CD1c-positive myeloid dendritic cell (primary cell): ENCODE results near the gene PDK1.
"Not testable (repeated sequence)": the region's sequence is repeated elsewhere in the genome, so short reads cannot be mapped to it uniquely, and the experiment has no call there.

Experiments
- DNase-seq: peaks from one replicate; pipeline ENCODE4 v3.0.0-alpha.2; 2016; ENCODE audit errors: extremely low spot score

Gene PDK1

DNA sequence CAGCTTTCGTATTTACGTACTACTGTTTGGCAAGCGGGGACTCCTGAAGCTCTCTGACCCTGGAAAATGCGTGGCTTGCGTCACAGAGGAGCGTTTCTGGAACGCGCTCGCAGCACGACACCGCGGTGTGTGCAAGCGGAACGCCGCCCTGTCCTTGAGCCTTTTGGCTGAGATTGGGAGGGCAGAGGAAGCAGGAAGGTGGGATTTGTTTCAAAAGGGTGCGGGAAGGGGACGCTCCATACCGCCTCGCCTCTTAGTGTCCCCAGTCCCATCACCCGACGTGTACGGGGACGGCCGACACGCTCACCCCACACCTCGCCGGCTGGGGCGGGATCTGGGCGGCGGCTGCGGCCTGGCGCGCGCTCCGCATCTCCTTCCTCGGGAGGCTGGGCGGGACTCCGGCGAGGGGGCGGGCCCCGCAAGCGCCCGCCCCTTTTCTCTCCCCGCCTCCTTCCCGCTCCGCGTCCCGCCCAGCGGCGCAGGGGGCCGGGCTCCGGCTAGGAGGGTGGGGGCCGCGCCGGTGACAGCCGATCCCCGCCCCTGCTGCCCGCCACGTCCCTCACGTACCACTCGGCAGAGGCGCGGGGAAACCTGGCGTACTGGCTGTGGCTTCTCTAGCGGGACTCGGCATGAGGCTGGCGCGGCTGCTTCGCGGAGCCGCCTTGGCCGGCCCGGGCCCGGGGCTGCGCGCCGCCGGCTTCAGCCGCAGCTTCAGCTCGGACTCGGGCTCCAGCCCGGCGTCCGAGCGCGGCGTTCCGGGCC is at the start of gene PDK1:
PDK1 (plus strand) TSS at position 569 of the 762 bp plus-strand sequence; CDS start at position 630, 61 bp downstream.
- DNase-seq, result peak; percentile 96

- DNase-seq, result no peak
These were observed 48.7 kb upstream of the PDK1 start for GRCh38 chr2:172507199-172507598.

GRCh38 chr2:172510088-172510487 is 45.8 kb upstream of the PDK1 start:
- DNase-seq, result peak; percentile 48

DNA sequence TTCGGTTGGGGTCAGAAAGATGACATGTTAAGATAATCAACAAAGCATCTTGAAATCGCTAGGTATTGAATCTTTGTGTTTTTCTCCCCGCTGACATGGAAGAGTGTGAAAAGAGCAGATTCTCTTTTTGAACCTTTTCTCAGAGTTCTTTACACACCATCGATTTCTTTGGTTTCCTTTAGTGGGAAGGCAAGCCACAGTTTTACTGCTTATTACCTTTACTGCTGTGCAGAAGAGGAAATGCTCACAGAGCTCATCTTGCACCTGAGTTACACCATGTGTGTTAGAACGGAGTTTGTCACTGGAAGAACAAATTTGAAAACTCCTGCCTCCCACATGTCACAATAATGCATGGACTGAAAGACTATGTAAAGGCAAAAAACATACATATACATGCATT is 45.3 kb upstream of the PDK1 start:
- no peak for DNase-seq

GRCh38 chr2:172512810-172513523 is 42.9 kb upstream of the PDK1 start:
- no peak for DNase-seq

- DNase-seq, result peak; percentile 16
These were observed 42.4 kb upstream of the PDK1 start for GRCh38 chr2:172513524-172513900.

DNA sequence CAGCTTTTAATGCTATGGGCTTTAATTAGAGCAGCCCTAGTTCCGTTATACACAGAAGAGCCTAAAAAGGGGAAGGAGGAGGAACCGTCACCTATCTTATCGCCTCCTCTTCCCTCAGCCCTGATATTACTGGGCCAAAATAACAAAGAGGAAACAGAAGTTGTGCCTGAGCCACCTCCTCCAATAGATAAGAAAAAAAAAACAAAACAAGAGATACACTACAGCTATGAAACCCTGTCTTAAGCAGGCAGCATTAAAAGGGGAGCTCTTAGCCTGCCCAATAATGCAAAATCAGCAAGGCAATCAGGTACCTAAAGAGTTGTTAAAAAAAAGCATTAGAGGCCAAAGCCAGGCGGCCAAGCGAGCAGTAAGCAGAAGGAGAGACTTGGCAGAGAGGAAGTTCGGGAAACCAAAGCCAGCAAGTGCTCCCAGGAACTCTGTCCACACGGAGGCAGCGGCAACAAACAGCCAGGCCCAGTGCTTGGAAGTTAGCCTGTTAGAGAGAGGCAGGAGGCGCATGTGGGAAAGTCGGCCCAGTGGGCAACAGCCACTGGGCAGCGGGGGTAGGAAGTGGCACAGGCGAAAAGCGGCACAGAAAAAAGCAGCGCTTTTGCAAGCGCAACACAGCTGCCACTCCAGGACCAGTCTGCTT is 41.8 kb upstream of the PDK1 start:
- DNase-seq, result peak; percentile 66

DNA sequence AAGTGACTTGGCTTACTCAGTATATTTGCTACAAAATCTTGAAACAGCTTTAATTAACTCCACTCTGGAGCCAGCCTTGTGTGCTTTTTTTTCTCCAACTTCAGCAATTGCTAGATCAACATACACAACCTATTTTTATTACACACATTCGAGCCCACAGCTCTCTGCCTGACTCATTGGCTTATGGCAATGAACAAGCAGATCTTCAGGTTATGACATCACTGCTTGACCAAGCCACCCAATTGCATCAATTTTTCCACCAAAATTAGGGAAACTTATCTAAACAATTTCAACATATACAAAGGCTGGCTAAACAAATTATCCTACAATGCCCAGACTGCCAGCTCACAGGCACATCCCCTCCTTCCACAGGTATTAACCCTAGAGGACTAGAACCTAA is 39.6 kb upstream of the PDK1 start:
- DNase-seq, result peak; percentile 72

DNA sequence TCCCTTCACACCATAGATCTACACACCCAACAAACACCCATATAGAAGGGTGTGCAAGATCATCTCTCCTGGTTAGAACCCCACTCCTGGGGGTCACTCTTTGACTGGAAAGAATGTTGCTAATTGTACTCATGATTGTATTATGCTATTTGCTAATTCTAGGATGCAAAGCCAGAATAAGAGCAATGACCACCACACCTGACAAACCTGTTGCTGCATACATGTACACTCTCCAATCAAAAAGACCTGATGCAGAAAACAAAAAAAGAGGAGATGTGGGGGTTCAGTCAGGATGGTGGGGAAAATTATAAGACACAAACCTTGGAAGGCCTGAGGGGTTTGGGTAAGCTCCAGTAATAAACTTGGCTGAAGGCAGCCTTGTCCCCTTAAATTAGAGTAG is 36.9 kb upstream of the PDK1 start:
- DNase-seq, result no peak

DNA sequence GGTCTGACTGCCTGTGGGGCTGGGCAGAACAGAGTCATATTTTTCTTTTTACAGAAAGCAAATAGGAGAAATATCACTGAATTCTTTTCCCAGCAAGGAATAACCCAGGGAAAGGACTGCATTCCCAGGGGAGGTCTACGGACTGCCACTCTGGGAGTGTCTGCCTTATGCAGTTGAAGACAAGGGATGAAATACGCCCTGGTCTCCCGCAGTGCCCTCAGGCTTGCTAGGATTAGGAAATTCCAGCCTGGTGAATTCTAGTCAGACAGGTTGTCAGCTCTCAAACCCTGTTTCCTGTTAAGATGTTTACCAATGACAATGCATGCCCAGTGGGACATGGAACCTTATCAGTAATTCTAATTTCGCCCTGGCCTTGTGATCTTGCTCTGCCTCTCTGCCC is 30.3 kb upstream of the PDK1 start:
- no peak for DNase-seq

DNA sequence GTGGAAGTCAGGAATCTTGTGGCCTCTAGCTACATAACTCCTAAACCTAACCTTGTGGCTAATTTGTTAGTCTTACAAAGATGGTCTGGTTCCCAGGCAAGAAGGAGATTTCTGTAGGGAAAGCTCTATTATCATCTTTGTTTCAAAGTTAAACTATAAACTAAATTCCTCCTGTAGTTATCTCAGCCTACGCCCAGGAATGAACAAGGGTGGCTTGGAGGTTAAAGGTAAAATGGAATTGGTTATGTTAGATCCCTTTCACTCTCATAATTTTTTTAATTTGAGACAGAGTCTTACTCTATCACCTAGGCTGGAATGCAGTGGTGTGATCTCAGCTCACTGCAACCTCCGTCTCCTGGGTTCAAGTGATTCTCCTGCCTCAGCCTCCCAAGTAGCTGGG is 24.6 kb upstream of the PDK1 start:
- DNase-seq, result no peak

GRCh38 chr2:172532461-172532860 is 23.4 kb upstream of the PDK1 start:
- DNase-seq, result not testable (repeated sequence)

- no peak for DNase-seq
These were observed 22.2 kb upstream of the PDK1 start for GRCh38 chr2:172533687-172534086.

DNA sequence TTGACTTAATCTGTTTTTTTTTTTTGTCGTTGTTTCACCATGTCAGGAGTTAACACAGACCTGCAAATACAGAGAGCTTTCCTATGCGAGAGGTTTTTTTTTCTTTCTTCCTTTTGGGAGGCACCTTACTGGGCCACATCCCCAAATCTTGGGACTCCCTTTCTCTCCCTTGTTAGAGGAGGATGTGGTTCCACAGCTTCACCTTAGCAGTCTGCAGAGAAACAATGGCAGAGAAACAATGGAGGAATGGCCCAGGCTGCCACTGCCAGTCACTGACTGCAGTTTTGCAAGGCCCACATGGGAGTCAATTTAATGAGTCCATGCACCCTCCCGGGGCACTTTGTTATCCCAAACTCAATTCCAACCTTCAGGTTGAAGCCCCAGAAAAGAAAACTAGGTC is 20.8 kb upstream of the PDK1 start:
- no peak for DNase-seq

DNA sequence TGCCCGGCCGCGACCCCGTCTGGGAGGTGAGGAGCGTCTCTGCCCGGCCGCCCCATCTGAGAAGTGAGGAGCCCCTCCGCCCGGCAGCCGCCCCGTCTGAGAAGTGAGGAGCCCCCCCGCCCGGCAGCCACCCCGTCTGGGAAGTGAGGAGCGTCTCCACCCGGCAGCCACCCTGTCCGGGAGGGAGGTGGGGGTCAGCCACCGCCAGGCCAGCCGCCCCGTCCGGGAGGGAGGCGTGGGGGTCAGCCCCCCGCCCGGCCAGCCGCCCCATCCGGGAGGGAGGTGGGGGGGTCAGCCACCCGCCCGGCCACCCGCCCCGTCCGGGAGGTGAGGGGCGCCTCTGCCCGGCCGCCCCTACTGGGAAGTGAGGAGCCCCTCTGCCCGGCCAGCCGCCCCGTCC is 18.0 kb upstream of the PDK1 start:
- DNase-seq, result not testable (repeated sequence)

DNA sequence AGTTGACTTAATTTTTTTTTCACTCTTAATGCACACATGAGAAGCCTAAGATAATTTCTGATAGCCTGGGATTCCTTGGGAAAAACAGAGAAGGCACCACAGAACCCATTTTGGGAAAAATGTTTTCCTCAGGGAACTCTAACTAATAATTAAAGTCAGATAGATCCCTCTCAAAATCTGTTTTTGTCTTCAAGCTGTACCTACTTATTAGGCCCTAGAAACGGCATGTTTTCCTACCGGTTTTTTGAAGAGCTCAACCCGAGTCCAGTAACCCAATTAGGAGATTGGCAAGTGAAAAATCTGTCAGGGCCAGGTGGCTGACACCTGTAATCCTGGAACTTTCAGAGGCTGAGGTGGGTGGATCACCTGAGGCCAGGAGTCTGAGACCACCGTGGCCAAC is 16.1 kb upstream of the PDK1 start:
- no peak for DNase-seq

DNA sequence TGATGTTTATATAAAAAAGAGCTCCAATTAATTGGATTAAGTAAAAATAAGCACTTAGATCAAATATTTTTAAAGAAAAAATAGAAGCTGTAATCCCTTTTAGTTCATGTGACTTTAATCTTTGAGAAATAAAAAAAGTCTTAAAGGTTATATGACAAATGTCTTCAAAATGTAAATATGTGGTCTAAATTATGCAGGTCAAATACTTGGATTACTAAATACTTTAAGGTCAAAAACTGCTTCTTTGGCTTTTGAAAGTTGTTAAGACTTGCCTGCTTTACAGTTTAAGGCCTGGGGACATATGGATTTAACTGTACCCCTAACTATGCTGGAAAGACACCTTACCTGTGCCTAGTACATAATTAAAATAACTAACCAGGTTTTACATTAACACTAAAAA is 15.5 kb upstream of the PDK1 start:
- DNase-seq, result no peak

DNA sequence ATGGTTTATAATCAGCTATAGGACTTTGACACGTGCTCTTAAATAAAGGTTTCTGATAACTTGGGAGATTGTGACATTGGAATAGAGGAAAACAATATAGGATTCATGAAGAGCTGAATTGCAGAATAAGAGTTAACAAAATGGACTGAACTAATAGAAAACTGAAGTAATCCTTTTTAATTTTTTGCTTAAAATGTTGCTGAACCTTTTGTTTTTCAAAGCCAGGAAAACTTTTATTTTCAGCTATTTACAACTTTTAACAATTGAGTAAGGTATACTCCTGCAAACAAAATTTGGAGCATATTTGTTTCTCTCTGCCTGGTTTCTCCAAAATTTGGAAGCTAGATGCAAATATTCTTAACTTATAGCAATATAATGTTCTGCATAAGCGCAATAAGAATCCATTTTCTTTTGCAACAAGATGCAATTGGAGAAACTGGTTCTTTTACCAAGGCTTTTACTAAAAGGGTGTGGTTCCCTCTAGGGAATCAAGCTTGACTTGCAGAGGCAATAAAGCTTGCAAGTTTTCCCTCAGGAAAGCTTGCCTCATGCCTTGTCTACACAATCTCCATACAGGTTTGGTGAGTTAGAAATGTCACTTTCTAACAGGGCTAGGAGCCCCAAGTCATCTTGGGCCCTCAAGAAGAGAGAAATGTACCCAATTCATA is 10.3 kb upstream of the PDK1 start:
- no peak for DNase-seq

GRCh38 chr2:172549131-172549530 is 6.8 kb upstream of the PDK1 start:
- DNase-seq, result no peak

DNA sequence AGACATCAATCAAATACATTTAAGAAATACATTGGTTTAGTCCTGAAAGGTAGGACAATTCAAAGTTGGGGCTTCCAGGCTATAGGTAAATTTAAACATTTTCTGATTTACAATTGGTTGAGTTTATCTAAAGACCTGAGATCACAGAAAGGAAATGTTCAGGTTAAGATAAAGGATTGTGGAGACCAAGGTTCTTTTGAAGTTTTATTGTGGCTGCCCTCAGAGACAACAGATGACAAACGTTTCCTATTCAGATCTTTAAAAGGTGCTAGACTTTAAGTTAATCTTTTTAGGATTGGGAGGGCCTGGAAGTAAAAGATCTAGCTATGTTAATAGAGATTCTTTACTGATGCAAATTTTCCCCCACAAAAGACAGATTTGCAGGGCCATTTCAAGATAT is 6.1 kb upstream of the PDK1 start:
- DNase-seq, result not testable (repeated sequence)

DNA sequence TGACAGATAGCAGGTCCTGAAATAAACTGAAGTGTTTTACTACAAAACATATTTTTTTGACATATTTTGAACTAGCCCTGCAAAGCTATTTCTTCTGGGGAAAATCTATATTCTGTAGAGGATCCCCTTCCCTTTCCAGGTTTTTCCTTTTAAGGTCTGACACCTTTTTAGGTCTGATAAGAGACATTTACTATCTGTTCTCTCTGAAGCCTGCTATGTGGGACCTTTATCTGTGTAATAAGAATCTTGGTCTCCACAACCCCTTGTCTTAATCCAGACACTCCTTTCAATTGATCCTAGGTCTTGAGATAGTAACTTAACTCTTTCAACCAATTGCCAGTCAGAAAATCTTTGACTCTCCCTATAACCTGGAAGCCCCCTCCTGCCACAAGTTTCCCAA is 5.5 kb upstream of the PDK1 start:
- no peak for DNase-seq

DNA sequence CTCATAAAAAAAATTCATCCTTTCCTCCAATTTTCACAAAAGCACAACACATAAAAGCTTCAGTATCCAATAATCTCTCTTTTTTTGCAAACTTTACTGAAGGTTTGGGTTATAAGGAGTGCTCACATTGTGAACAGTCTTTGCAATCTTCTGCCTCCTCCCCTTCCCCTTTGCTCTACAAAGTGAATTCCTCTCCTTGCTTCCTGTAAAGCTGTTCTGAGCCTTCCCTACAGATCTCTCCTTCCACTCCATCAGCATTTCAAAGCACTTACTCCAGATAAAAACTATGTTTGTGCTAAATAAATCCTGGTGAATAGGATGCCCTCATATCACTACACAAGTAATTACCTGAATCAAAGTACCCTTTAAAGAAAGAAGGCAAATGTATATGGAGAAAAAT is 4.6 kb upstream of the PDK1 start:
- DNase-seq, result no peak
